ENCODE measurements around the gene C22orf23.

The C22orf23 gene

GRCh38 chr22:37972527-37972926 is 19.1 kb upstream of the C22orf23 start:
- no peak overlapping the region for H3K4me3 ChIP-seq (ENCODE audit: low read length)
- no peak for TF ChIP-seq CTCF (conservative IDR thresholded peaks at IDR 0.05; ENCODE audit: low read length)
- DNase-seq (ENCODE audit: low read depth) = no peak

GRCh38 chr22:37971475-37972434 is 18.4 kb upstream of the C22orf23 start:
- H3K4me3 ChIP-seq (ENCODE audit: low read length) = no peak overlapping the region
- no peak for TF ChIP-seq CTCF (conservative IDR thresholded peaks at IDR 0.05; ENCODE audit: low read length)
- no peak for DNase-seq (ENCODE audit: low read depth)

- TF ChIP-seq CTCF (conservative IDR thresholded peaks at IDR 0.05; ENCODE audit: low read length) = no peak
- DNase-seq (ENCODE audit: low read depth) = no peak
Observed at GRCh38 chr22:37970864-37971263, 17.5 kb upstream of the C22orf23 start.

GRCh38 chr22:37968452-37969251 is 15.3 kb upstream of the C22orf23 start:
- H3K4me3 ChIP-seq (ENCODE audit: low read length) = no peak overlapping the region
- TF ChIP-seq CTCF (conservative IDR thresholded peaks at IDR 0.05; ENCODE audit: low read length) = no peak
- DNase-seq (ENCODE audit: low read depth) = no peak

More at GRCh38 chr22:37970864-37971263, 17.5 kb upstream of the C22orf23 start:
- no peak overlapping the region for H3K4me3 ChIP-seq (ENCODE audit: low read length)

- TF ChIP-seq CTCF (conservative IDR thresholded peaks at IDR 0.05; ENCODE audit: low read length) = no peak
- DNase-seq (ENCODE audit: low read depth) = no peak
- no peak overlapping the region for H3K4me3 ChIP-seq (ENCODE audit: low read length)
Observed at GRCh38 chr22:37967637-37968451, 14.4 kb upstream of the C22orf23 start.

- TF ChIP-seq CTCF (conservative IDR thresholded peaks at IDR 0.05; ENCODE audit: low read length) = no peak
- H3K4me3 ChIP-seq (ENCODE audit: low read length) = no peak overlapping the region
- DNase-seq (ENCODE audit: low read depth) = no peak
Observed at GRCh38 chr22:37967147-37967546, 13.7 kb upstream of the C22orf23 start.
